K562 (cell line): ENCODE measurements around the gene VWF. TPM values are rescaled to one million over a fixed set of nuclear protein-coding genes. Genes with fewer than 3 reads are reported as not detected.

Experiments used
- ATAC-seq: fragments of 200-7000 bp; cut with Tn5 transposase; 3 replicates; pipeline ENCODE4 v1.9.1; 2020; ENCODE audit warnings: moderate library complexity
- BruUV-seq: library from RNA; stranded (reverse); fragments of 400-500 nt; replicated peaks from 2 replicates; lab custom pipeline; 2021; lab: Mats Ljungman, UMichigan
- CTCF ChIA-PET: fragments of 300-600 bp; formaldehyde crosslinking; extraction: SDS; loops from one replicate; lab custom pipeline; 2021; ENCODE audit warnings: low intra/inter-chr PET ratio; lab: Yijun Ruan, JAX
- POLR2A ChIA-PET: fragments of 300-600, 350-650 bp; sonication (Branson Sonifier 250); formaldehyde crosslinking; extraction: SDS; loops from one replicate; lab custom pipeline; 2021; ENCODE audit warnings: antibody characterized with exemption, inconsistent platforms; lab: Yijun Ruan, JAX
- DNase-seq, 4 experiments: peaks; one replicate each; pipeline versions ENCODE4 v3.0.0 to v3.0.0-alpha.2; 2011 to 2018; ENCODE audit warnings: low spot score in 3 of 4, mixed read lengths in 3 of 4; ENCODE audit errors: extremely low read depth in 1 of 4
- FAIRE-seq: peaks from 2 replicates; lab custom pipeline; 2011; peaks lifted over from hg19 to GRCh38; lab: Jason Lieb, UNC
- H2AFZ ChIP-seq: 2 replicates; pipeline ENCODE4 v1.6.0; 2011; ENCODE audit warnings: low read depth, low read length, control low read depth, inconsistent platforms
- H3K27ac ChIP-seq: fragments of 200-600 bp; 3 replicates; pipeline ENCODE4 v1.8.0; 2011; ENCODE audit warnings: low read depth, mild to moderate bottlenecking, control low read depth, inconsistent platforms, low read length, moderate library complexity, mixed read lengths; ENCODE audit errors: extremely low read depth
- H3K27me3 ChIP-seq, 2 experiments: fragments of 300-600 bp in 1 of 2; 2 replicates in 1 of 2; 3 replicates in 1 of 2; pipeline versions ENCODE4 v1.6.0 to v1.8.0; 2011; ENCODE audit warnings: inconsistent platforms in 2 of 2, low read length in 2 of 2, mild to moderate bottlenecking in 1 of 2, mixed read lengths in 1 of 2, moderate library complexity in 1 of 2; ENCODE audit not compliant: control insufficient read depth in 2 of 2, insufficient read depth in 2 of 2
- H3K36me3 ChIP-seq: fragments of 300-600 bp; 3 replicates; pipeline ENCODE4 v1.8.0; 2011; ENCODE audit warnings: mild to moderate bottlenecking, low read length, inconsistent platforms; ENCODE audit not compliant: control insufficient read depth, insufficient read depth
- H3K4me1 ChIP-seq, 2 experiments: fragments of 200-600 bp in 1 of 2; replicated peaks in 1 of 2; 2 replicates in 1 of 2; 3 replicates in 1 of 2; pipeline versions ENCODE4 v1.5.1 to v1.8.0; 2011; ENCODE audit warnings: inconsistent platforms in 2 of 2, low read length in 2 of 2, mild to moderate bottlenecking in 1 of 2, mixed read lengths in 1 of 2, moderate library complexity in 1 of 2; ENCODE audit not compliant: control insufficient read depth in 2 of 2, insufficient read depth in 2 of 2
- H3K4me2 ChIP-seq: 2 replicates; pipeline ENCODE4 v1.6.1; 2011; ENCODE audit warnings: low read length, control low read depth, inconsistent platforms, mixed read lengths; ENCODE audit not compliant: insufficient read depth
- H3K4me3 ChIP-seq: fragments of 200-600 bp; sonication (generic), shearing (Covaris generic); 2 replicates; pipeline ENCODE4 v1.5.1; 2016; ENCODE audit warnings: control low read depth, inconsistent platforms
- H3K79me2 ChIP-seq: fragments of 200-600 bp; 3 replicates; pipeline ENCODE4 v1.8.0; 2011; ENCODE audit warnings: low read length, inconsistent platforms; ENCODE audit not compliant: control insufficient read depth, insufficient read depth
- H3K9ac ChIP-seq, 2 experiments: 2 replicates each; pipeline versions ENCODE4 v1.6.0 to v1.6.1; 2011; ENCODE audit warnings: low read depth in 2 of 2, low read length in 2 of 2, control low read depth in 1 of 2, inconsistent platforms in 1 of 2, mild to moderate bottlenecking in 1 of 2, mixed read lengths in 1 of 2; ENCODE audit not compliant: insufficient read depth in 1 of 2
- H3K9me1 ChIP-seq: one replicate; pipeline ENCODE4 v1.6.0; 2011; ENCODE audit warnings: inconsistent platforms, mild to moderate bottlenecking, low read length, moderate library complexity; ENCODE audit not compliant: control insufficient read depth, insufficient read depth
- H3K9me3 ChIP-seq: replicated peaks from 2 replicates; pipeline ENCODE4 v1.5.1; 2011; ENCODE audit warnings: low read depth, low read length, inconsistent platforms; ENCODE audit not compliant: control insufficient read depth, insufficient read depth
- H4K20me1 ChIP-seq: replicated peaks from 2 replicates; pipeline ENCODE4 v1.6.1; 2011; ENCODE audit warnings: low read length, inconsistent platforms, mixed read lengths; ENCODE audit not compliant: control insufficient read depth, insufficient read depth
- ATF2 ChIP-seq: sonication (generic); formaldehyde crosslinking; IDR thresholded peaks from 2 replicates; pipeline ENCODE4 v1.8.1; 2022; ENCODE audit warnings: missing genetic modification reagents
- CLOCK ChIP-seq: fragments of 250-450 bp; sonication (Bioruptor Pico); IDR thresholded peaks from 2 replicates; pipeline ENCODE4 v1.4.0; 2020; ENCODE audit warnings: mild to moderate bottlenecking, moderate library complexity, borderline replicate concordance
- KDM5B ChIP-seq: fragments of 200-600 bp; sonication (generic); IDR thresholded peaks from 2 replicates; pipeline ENCODE4 v1.6.1; 2012; ENCODE audit warnings: low read depth, mild to moderate bottlenecking, moderate library complexity, low read length, control low read depth, inconsistent platforms; ENCODE audit not compliant: insufficient replicate concordance
- MIER1 ChIP-seq: fragments of 450-650 bp; IDR thresholded peaks from 2 replicates; pipeline ENCODE4 v1.6.1; 2016; ENCODE audit warnings: antibody characterized with exemption, mild to moderate bottlenecking, low read depth
- POU5F1 ChIP-seq: fragments of 150-350 bp; IDR thresholded peaks from 2 replicates; pipeline ENCODE4 v1.6.1; 2014; ENCODE audit warnings: borderline replicate concordance, low read length, low read depth, mild to moderate bottlenecking; ENCODE audit not compliant: partially characterized antibody
- ZBTB7A ChIP-seq: IDR thresholded peaks from 2 replicates; pipeline ENCODE4 v1.6.1; 2011; ENCODE audit warnings: low read depth, mild to moderate bottlenecking, low read length, moderate library complexity, borderline replicate concordance; ENCODE audit not compliant: control insufficient read depth
- ZKSCAN1 ChIP-seq: fragments of 150-350 bp; IDR thresholded peaks from 2 replicates; pipeline ENCODE4 v1.6.1; 2016; ENCODE audit warnings: low read depth, low read length
- WGBS: fragments of 100-300 bp; shearing (Covaris generic); methylation state at CpG from one replicate; pipeline ENCODE4 v1.1.6; 2016; ENCODE audit warnings: low coverage, mixed read lengths; ENCODE audit not compliant: insufficient coverage; ENCODE audit errors: missing lambda C conversion rate; 5-methylcytosine and 5-hydroxymethylcytosine counted together
- in situ Hi-C: fragments of 300-500 bp; cut with MboI; formaldehyde crosslinking; loops from 4 replicates; pipeline ENCODE4 v1.15.0; 2018; ENCODE audit warnings: inconsistent platforms, mixed read lengths
- intact Hi-C: fragments of 100-400 bp; cut with micrococcal nuclease; formaldehyde crosslinking; loops from 2 replicates; pipeline ENCODE4 v1.14.2; 2022
- polyA plus RNA-seq, 8 experiments: library from polyadenylated mRNA; depleted of rRNA in 4 of 8; stranded (reverse) in 5 of 8; unstranded in 3 of 8; fragments of >200 nt; fragmentation: Nextera tagmentation in 2 of 8; fragmentation: Illumina TruSeq in 1 of 8; extraction: Ambion mirVana in 2 of 8; extraction: Trizol in 1 of 8; gene quantifications; 2 replicates each; pipeline versions ENCODE4 v1.2.1 to v1.2.3, GENCODE V29; 2011 to 2014; ENCODE audit warnings: inconsistent platforms in 1 of 8, missing spikeins in 1 of 8
- total RNA-seq, 7 experiments: library from RNA; depleted of rRNA in 6 of 7; stranded (reverse); fragments of >200 nt in 6 of 7; fragmentation: Illumina TruSeq in 2 of 7; extraction: Trizol in 2 of 7; gene quantifications; 2 replicates each; pipeline versions ENCODE4 v1.2.1 to v1.2.3, GENCODE V29; 2011 to 2021; ENCODE audit warnings: low replicate concordance in 1 of 7

VWF gene
- total and polyA plus RNA-seq, 9 of the 15 experiments (the other 6 are each of a cell fraction or from before 2014, with no cell fraction given) = 0.53 TPM; not detected in 8

GRCh38 chr12:5944688-5945070 lies 179.8 kb downstream of the VWF start:
- DNase-seq = no peak
- ChIA-PET CTCF (no interaction called here), POLR2A (no interaction called here)
- Histone ChIP-seq H3K9ac (no peak overlapping the region), H3K9me3 (no peaks in the 10 kb centered on the region), H3K36me3 (no peaks in the 10 kb centered on the region), H3K27ac (no peak overlapping the region), H4K20me1 (no peaks in the 10 kb centered on the region), H3K9me1 (no peaks in the 10 kb centered on the region), H3K4me3 (no peak overlapping the region), H3K4me2 (no peak overlapping the region), H3K79me2 (no peaks in the 10 kb centered on the region), H3K4me1 (0 out of 5 replicates have a peak, but pooled peaks cover 0 to 6% of the 10 kb centered on the region in 2 experiments), H3K27me3 (peaks cover 0 to 27% of the 10 kb centered on the region in 2 experiments; a peak in 2 of 5 replicates), H2AFZ (no peak overlapping the region)
- TF ChIP-seq POU5F1 = no peak
- TF ChIP-seq ZKSCAN1 = no peak
- no peak for TF ChIP-seq KDM5B
- no peak for TF ChIP-seq MIER1
- no peak for TF ChIP-seq ZBTB7A
- no peak for TF ChIP-seq CLOCK
- no peak for TF ChIP-seq ATF2 (CRISPR knock-in tag)
- ATAC-seq = no peak
- BruUV-seq = no TSS peak
- in situ Hi-C loops = no loop called here
- 0% methylated on average over 12 of the region's 12 CpGs for WGBS
- intact Hi-C loops = no loop called here
- FAIRE-seq = no peak
